Neuronal stem cell (in vitro differentiated cells): Measurements from ENCODE around the gene ZSWIM2.
A peak's percentile ranks its signal among the peaks of the same experiment; 100 is the strongest.

Source experiments
- DNase-seq: peaks from one replicate; pipeline ENCODE4 v3.0.0-alpha.2; 2013; ENCODE audit warnings: low spot score
- H2AFZ ChIP-seq: one replicate; pipeline ENCODE4 v1.6.1; 2013; ENCODE audit warnings: mild to moderate bottlenecking, low read length, inconsistent platforms
- H2AK5ac ChIP-seq: 2 replicates; pipeline ENCODE4 v1.6.1; 2013; ENCODE audit warnings: low read depth, mild to moderate bottlenecking, inconsistent platforms, low read length, moderate library complexity, mixed read lengths
- H2BK120ac ChIP-seq: 2 replicates; pipeline ENCODE4 v1.6.1; 2013; ENCODE audit warnings: low read depth, mild to moderate bottlenecking, inconsistent platforms, low read length, moderate library complexity, mixed read lengths
- H2BK12ac ChIP-seq: one replicate; pipeline ENCODE4 v1.6.1; 2013; ENCODE audit warnings: low read length, inconsistent platforms
- H2BK15ac ChIP-seq: 2 replicates; pipeline ENCODE4 v1.6.1; 2013; ENCODE audit warnings: mild to moderate bottlenecking, low read length, inconsistent platforms, mixed read lengths
- H2BK5ac ChIP-seq: one replicate; pipeline ENCODE4 v1.6.1; 2013; ENCODE audit warnings: inconsistent platforms, mild to moderate bottlenecking, low read length, moderate library complexity
- H3K14ac ChIP-seq: one replicate; pipeline ENCODE4 v1.6.1; 2013; ENCODE audit warnings: low read length, inconsistent platforms
- H3K18ac ChIP-seq: 2 replicates; pipeline ENCODE4 v1.6.1; 2013; ENCODE audit warnings: low read length, inconsistent platforms
- H3K23ac ChIP-seq: 2 replicates; pipeline ENCODE4 v1.6.1; 2013; ENCODE audit warnings: low read depth, mild to moderate bottlenecking, mixed read lengths, low read length, inconsistent platforms; ENCODE audit not compliant: poor library complexity
- H3K27ac ChIP-seq: replicated peaks from 3 replicates; pipeline ENCODE4 v1.5.1; 2013; ENCODE audit warnings: low read length, inconsistent platforms
- H3K27me3 ChIP-seq, 3 experiments: 2 replicates each; pipeline ENCODE4 v1.6.1; 2013; ENCODE audit warnings: low read length in 3 of 3, mild to moderate bottlenecking in 2 of 3, inconsistent platforms in 1 of 3, low read depth in 1 of 3, mixed read lengths in 1 of 3, moderate library complexity in 1 of 3; ENCODE audit not compliant: control insufficient read depth in 3 of 3, insufficient read depth in 3 of 3
- H3K36me3 ChIP-seq, 2 donors: replicated peaks in 1 of 2; 2 replicates each; pipeline ENCODE4 v1.6.1; 2013; ENCODE audit warnings: low read length in 2 of 2; ENCODE audit not compliant: control insufficient read depth in 2 of 2, insufficient read depth in 2 of 2
- H3K4ac ChIP-seq: 2 replicates; pipeline ENCODE4 v1.6.1; 2013; ENCODE audit warnings: inconsistent platforms, mild to moderate bottlenecking, low read length, moderate library complexity
- H3K4me1 ChIP-seq, 2 donors: 1 replicate in 1 of 2; 2 replicates in 1 of 2; pipeline ENCODE4 v1.6.1; 2013; ENCODE audit warnings: low read length in 2 of 2, low read depth in 1 of 2; ENCODE audit not compliant: control insufficient read depth in 2 of 2, insufficient read depth in 1 of 2
- H3K4me2 ChIP-seq: one replicate; pipeline ENCODE4 v1.6.1; 2013; ENCODE audit warnings: mild to moderate bottlenecking, low read length, inconsistent platforms; ENCODE audit not compliant: insufficient read depth, poor library complexity, severe bottlenecking
- H3K4me3 ChIP-seq, 2 donors: 2 replicates each; pipeline ENCODE4 v1.5.1; 2013; ENCODE audit warnings: low read length in 2 of 2, mild to moderate bottlenecking in 2 of 2, inconsistent platforms in 1 of 2, moderate library complexity in 1 of 2
- H3K79me1 ChIP-seq: one replicate; pipeline ENCODE4 v1.6.1; 2013; ENCODE audit warnings: low read depth, mild to moderate bottlenecking, inconsistent platforms, low read length, moderate library complexity
- H3K9ac ChIP-seq: one replicate; pipeline ENCODE4 v1.6.1; 2013; ENCODE audit warnings: mild to moderate bottlenecking, low read depth, low read length, inconsistent platforms; ENCODE audit not compliant: poor library complexity
- H3K9me3 ChIP-seq, 2 donors: replicated peaks in 1 of 2; 2 replicates each; pipeline versions ENCODE3 to v1.6.1; 2013; ENCODE audit warnings: low read length in 2 of 2, mild to moderate bottlenecking in 2 of 2, inconsistent platforms in 1 of 2, low read depth in 1 of 2, mixed read lengths in 1 of 2, moderate library complexity in 1 of 2; ENCODE audit not compliant: control insufficient read depth in 2 of 2, insufficient read depth in 1 of 2
- H4K8ac ChIP-seq: one replicate; pipeline ENCODE4 v1.6.1; 2013; ENCODE audit warnings: low read depth, mild to moderate bottlenecking, inconsistent platforms, low read length, moderate library complexity
- H4K91ac ChIP-seq: one replicate; pipeline ENCODE4 v1.6.1; 2013; ENCODE audit warnings: low read length, low read depth, mild to moderate bottlenecking, inconsistent platforms; ENCODE audit not compliant: poor library complexity
- WGBS, 2 donors: extraction: QIAGEN DNeasy Blood & Tissue Kit; methylation state at CpG; one replicate each; pipeline ENCODE4 v1.1.7; 2013; ENCODE audit warnings: missing lambda C conversion rate in 2 of 2, mixed read lengths in 1 of 2; ENCODE audit not compliant: insufficient read length in 2 of 2, insufficient replicate concordance in 1 of 2; ENCODE audit errors: extremely low coverage in 2 of 2; 5-methylcytosine and 5-hydroxymethylcytosine counted together

ZSWIM2 gene

DNA sequence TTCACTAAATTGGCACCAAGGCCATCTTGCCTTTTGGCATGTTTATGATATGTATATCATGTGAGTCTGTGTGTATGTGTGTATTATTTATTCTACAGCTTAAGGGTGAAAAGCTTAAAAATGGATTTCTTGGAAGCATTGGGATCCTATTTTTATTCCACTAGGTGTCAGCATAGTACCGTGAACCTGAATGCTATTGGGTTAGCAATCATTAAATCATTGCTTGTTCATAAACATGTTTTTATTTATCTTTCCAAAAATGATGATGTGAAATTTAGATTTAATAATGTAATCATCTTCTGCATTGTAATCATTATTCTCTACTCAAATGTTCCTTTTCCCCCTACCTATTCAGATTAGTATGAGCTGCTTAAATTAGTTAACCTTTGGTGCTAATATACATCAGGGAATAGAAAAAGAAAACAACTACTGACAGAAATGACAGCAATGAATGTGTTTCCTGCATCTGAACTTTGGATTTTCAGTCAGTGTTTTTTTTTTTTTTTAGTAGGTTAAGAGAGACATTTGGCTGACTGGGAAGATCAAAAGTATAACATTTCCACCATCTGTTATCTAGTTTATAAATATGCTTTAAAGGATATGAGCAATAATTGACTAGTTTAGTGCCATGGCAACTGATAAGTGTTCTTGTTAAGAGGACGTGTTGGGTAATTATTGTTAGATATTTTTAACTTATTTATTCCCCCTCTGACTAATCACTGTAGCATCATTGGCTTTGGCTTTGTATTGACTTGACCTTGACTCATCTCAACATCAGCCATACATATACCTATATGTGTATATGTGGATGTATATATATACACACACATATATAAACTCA, 14.1 kb upstream of the ZSWIM2 start:
- WGBS, 2 donors = no CpG with 5 or more reads among the region's 2 CpGs

DNA sequence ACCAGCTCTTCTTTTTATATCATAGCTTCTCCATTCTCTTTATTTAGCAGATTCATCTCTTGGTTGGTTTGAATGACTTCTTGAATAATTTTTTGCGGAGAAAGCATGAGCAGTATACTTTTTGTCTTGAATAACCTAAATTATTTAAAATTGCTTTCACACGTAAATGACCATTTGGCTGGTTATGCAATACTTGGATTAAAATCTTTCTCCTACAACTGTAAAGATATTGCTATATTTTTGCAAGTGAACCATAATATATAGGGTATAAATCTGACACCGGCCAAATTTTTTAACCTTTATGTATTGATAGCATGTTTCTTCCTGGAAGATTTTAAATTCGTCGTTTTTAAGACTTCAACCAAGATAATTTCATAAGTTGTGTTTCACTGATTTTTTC, 6.2 kb upstream of the ZSWIM2 start:
- Histone ChIP-seq H2BK120ac (no peak overlapping the region), H2BK12ac (no peak overlapping the region), H3K79me1 (no peaks in the 10 kb centered on the region), H3K4me3 (no peak overlapping the region), H3K4ac (no peak overlapping the region), H2AFZ (no peak overlapping the region), H2BK5ac (no peak overlapping the region), H2BK15ac (no peak overlapping the region), H3K4me1 (no peaks in the 10 kb centered on the region), H2AK5ac (no peak overlapping the region), H3K14ac (no peak overlapping the region), H4K8ac (no peak overlapping the region), H3K27ac (no peak overlapping the region), H3K18ac (no peak overlapping the region), H3K9ac (no peak overlapping the region), H4K91ac (no peak overlapping the region), H3K9me3 (no peaks in the 10 kb centered on the region), H3K27me3 (no peaks in the 10 kb centered on the region), H3K36me3 (no peaks in the 10 kb centered on the region), H3K4me2 (no peak overlapping the region), H3K23ac (no peak overlapping the region)
- no peak for DNase-seq
- no CpG with 5 or more reads among the region's 5 CpGs for WGBS, 2 donors

More for the DNA sequence above, 14.1 kb upstream of the ZSWIM2 start:
- Histone ChIP-seq H3K18ac (no peak overlapping the region), H3K27ac (no peak overlapping the region), H3K79me1 (no peaks in the 10 kb centered on the region), H2BK12ac (no peak overlapping the region), H4K8ac (no peak overlapping the region), H3K36me3 (no peaks in the 10 kb centered on the region), H4K91ac (no peak overlapping the region), H2BK5ac (no peak overlapping the region), H3K4ac (no peak overlapping the region), H2AK5ac (no peak overlapping the region), H2AFZ (no peak overlapping the region), H3K4me2 (no peak overlapping the region), H3K23ac (no peak overlapping the region), H3K14ac (no peak overlapping the region), H3K4me1 (no peaks in the 10 kb centered on the region), H3K4me3 (no peak overlapping the region), H2BK120ac (no peak overlapping the region), H3K9me3 (no peaks in the 10 kb centered on the region), H3K27me3 (no peaks in the 10 kb centered on the region), H2BK15ac (no peak overlapping the region), H3K9ac (no peak overlapping the region)
- DNase-seq = peak; percentile 32

DNA sequence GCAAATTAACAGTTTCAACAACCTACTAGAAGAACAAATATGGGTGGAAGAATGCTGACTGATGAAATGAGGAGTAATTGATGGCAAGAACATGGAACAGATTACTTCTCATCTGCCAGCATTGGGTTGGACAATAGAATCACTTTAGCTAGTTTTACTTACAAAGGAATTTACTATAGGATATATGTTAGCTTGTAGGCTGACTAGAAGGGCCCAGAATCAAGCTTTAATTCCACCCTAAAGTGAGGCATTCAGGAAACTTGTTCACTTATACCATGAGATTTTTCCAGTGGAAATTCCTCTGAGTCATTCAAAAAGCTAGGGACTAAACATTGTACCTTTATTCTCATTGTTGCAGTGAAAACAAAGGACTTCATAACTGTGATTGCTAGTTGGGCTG, 5.0 kb upstream of the ZSWIM2 start:
- no peak for DNase-seq
- Histone ChIP-seq H3K27me3 (no peaks in the 10 kb centered on the region), H3K4me1 (peaks cover 3% of the 10 kb centered on the region in 2 donors), H3K27ac (no peak overlapping the region), H3K23ac (no peak overlapping the region), H3K36me3 (no peaks in the 10 kb centered on the region), H3K4ac (no peak overlapping the region), H3K14ac (no peak overlapping the region), H4K91ac (no peak overlapping the region), H2BK12ac (no peak overlapping the region), H3K9me3 (no peaks in the 10 kb centered on the region), H3K4me2 (no peak overlapping the region), H2BK5ac (no peak overlapping the region), H3K18ac (no peak overlapping the region), H3K9ac (no peak overlapping the region), H2AFZ (peak overlapping the region; percentile 1), H2BK15ac (no peak overlapping the region), H4K8ac (no peak overlapping the region), H2AK5ac (no peak overlapping the region), H2BK120ac (no peak overlapping the region), H3K79me1 (no peaks in the 10 kb centered on the region), H3K4me3 (no peak overlapping the region)

DNA sequence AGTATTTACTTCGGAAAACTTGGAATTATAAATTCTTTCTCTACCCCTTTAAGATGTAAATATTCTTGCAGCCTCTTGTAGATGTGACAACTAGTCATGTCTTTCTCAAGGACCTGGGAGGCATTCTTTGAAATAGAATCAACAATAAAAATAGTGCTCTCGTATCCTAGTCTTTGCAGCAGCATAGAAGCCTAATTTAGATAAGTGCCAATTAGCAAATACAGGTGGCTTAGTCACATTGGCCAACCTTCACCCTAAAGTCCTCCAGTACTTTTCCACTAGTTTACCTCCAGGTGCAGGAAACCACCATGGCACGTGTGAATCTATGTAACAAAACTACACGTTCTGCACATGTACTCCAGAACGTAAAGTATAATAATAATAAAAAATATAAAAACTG, 3.5 kb upstream of the ZSWIM2 start:
- Histone ChIP-seq H2BK15ac (no peak overlapping the region), H4K91ac (no peak overlapping the region), H3K4me2 (no peak overlapping the region), H3K27ac (no peak overlapping the region), H2AK5ac (no peak overlapping the region), H3K23ac (no peak overlapping the region), H3K9me3 (no peaks in the 10 kb centered on the region), H2BK120ac (no peak overlapping the region), H3K14ac (no peak overlapping the region), H2AFZ (no peak overlapping the region), H3K27me3 (no peaks in the 10 kb centered on the region), H3K4me3 (no peak overlapping the region), H2BK5ac (no peak overlapping the region), H3K79me1 (no peaks in the 10 kb centered on the region), H3K36me3 (no peaks in the 10 kb centered on the region), H4K8ac (no peak overlapping the region), H3K9ac (no peak overlapping the region), H3K4me1 (peaks cover 4 to 7% of the 10 kb centered on the region in 2 donors), H3K4ac (no peak overlapping the region), H3K18ac (no peak overlapping the region), H2BK12ac (no peak overlapping the region)
- whole genome bisulfite sequencing, 2 donors = no CpG with 5 or more reads among the region's 5 CpGs
- DNase-seq = no peak
